H1 (cell line): Measurements from ENCODE around the gene MSI2. TPM values are rescaled to one million over a fixed set of nuclear protein-coding genes. Genes with fewer than 3 reads are reported as not detected.
A peak's percentile ranks its signal among the peaks of the same experiment; 100 is the strongest.

Experiments used
- CTCF ChIA-PET: fragments of 300-600 bp; sonication (Branson Sonifier 250); formaldehyde crosslinking; loops from one replicate; lab custom pipeline; 2021; ENCODE audit not compliant: partially characterized antibody; lab: Charles Lee
- POLR2A ChIA-PET: fragments of 300-600 bp; sonication (Branson Sonifier 250); formaldehyde crosslinking; loops from one replicate; lab custom pipeline; 2021; ENCODE audit warnings: inconsistent platforms; ENCODE audit not compliant: partially characterized antibody; lab: Charles Lee
- DNase-seq, 2 experiments: peaks; one replicate each; pipeline versions ENCODE4 v3.0.0 to v3.0.0-alpha.2; 2010 to 2022; ENCODE audit warnings: low spot score in 2 of 2, low read depth in 1 of 2, mixed read lengths in 1 of 2
- FAIRE-seq: peaks from 2 replicates; lab custom pipeline; 2011; peaks lifted over from hg19 to GRCh38; lab: Jason Lieb, UNC
- H2AFZ ChIP-seq: 2 replicates; pipeline ENCODE4 v1.8.1; 2012; ENCODE audit warnings: low read length, inconsistent platforms
- H2AK5ac ChIP-seq: 2 replicates; pipeline ENCODE4 v1.6.1; 2013; ENCODE audit warnings: low read depth, low read length
- H2BK120ac ChIP-seq: replicated peaks from 2 replicates; pipeline ENCODE3; 2013; ENCODE audit warnings: low read depth, low read length, inconsistent platforms
- H2BK12ac ChIP-seq: 2 replicates; pipeline ENCODE4 v1.6.1; 2013; ENCODE audit warnings: low read depth, low read length
- H2BK15ac ChIP-seq: 2 replicates; pipeline ENCODE4 v1.6.1; 2013; ENCODE audit warnings: low read length
- H2BK20ac ChIP-seq: 2 replicates; pipeline ENCODE4 v1.6.1; 2013; ENCODE audit warnings: low read length
- H2BK5ac ChIP-seq: 2 replicates; pipeline ENCODE4 v1.6.1; 2013; ENCODE audit warnings: low read depth, low read length
- H3K14ac ChIP-seq: 2 replicates; pipeline ENCODE4 v1.6.1; 2013; ENCODE audit warnings: inconsistent platforms; ENCODE audit not compliant: insufficient read length
- H3K18ac ChIP-seq: 2 replicates; pipeline ENCODE4 v1.6.1; 2013; ENCODE audit warnings: low read length; ENCODE audit errors: extremely low read depth
- H3K23ac ChIP-seq: 2 replicates; pipeline ENCODE4 v1.6.1; 2013; ENCODE audit warnings: inconsistent platforms; ENCODE audit not compliant: insufficient read length
- H3K23me2 ChIP-seq: 2 replicates; pipeline ENCODE4 v1.6.1; 2013; ENCODE audit warnings: low read depth, low read length
- H3K27ac ChIP-seq: 2 replicates; pipeline ENCODE4 v1.6.1; 2011; ENCODE audit warnings: low read depth, low read length, inconsistent platforms
- H3K27me3 ChIP-seq, 4 experiments: replicated peaks in 1 of 4; 1 replicate in 1 of 4; 2 replicates in 3 of 4; pipeline versions ENCODE4 v1.6.1 to v1.8.1; 2011 to 2013; ENCODE audit warnings: low read length in 3 of 4, mild to moderate bottlenecking in 3 of 4, inconsistent platforms in 2 of 4, mixed read lengths in 2 of 4, moderate library complexity in 1 of 4; ENCODE audit not compliant: control insufficient read depth in 3 of 4, insufficient read depth in 3 of 4; ENCODE audit errors: extremely low read depth in 1 of 4
- H3K36me3 ChIP-seq, 4 experiments: 2 replicates each; pipeline versions ENCODE4 v1.6.1 to v1.8.1; 2011 to 2013; ENCODE audit warnings: mild to moderate bottlenecking in 4 of 4, low read length in 3 of 4, moderate library complexity in 2 of 4, control low read depth in 1 of 4, inconsistent platforms in 1 of 4; ENCODE audit not compliant: insufficient read depth in 4 of 4, control insufficient read depth in 2 of 4
- H3K4ac ChIP-seq: replicated peaks from 2 replicates; pipeline ENCODE3; 2013; ENCODE audit warnings: low read length, low read depth, mixed read lengths, inconsistent platforms; ENCODE audit not compliant: insufficient read length
- H3K4me1 ChIP-seq, 4 experiments: replicated peaks in 1 of 4; 1 replicate in 1 of 4; 2 replicates in 3 of 4; pipeline versions ENCODE4 v1.6.1 to v1.8.1; 2011 to 2013; ENCODE audit warnings: low read length in 3 of 4, inconsistent platforms in 2 of 4, mixed read lengths in 1 of 4; ENCODE audit not compliant: insufficient read depth in 4 of 4, control insufficient read depth in 3 of 4
- H3K4me2 ChIP-seq, 2 experiments: 2 replicates each; pipeline versions ENCODE4 v1.6.1 to v1.8.1; 2011 to 2013; ENCODE audit warnings: low read depth in 2 of 2, low read length in 2 of 2, control low read depth in 1 of 2, inconsistent platforms in 1 of 2, mild to moderate bottlenecking in 1 of 2; ENCODE audit not compliant: insufficient read depth in 1 of 2
- H3K4me3 ChIP-seq, 4 experiments: fragments of 200-600, 300-600 bp in 1 of 4; sonication (generic), shearing (Covaris generic), sonication (Bioruptor Twin) in 1 of 4; 2 replicates each; pipeline versions ENCODE4 v1.5.1 to v1.8.1; 2011 to 2016; ENCODE audit warnings: low read length in 4 of 4, low read depth in 3 of 4, control low read depth in 2 of 4, inconsistent platforms in 2 of 4, mild to moderate bottlenecking in 2 of 4, mixed read lengths in 1 of 4, moderate library complexity in 1 of 4; ENCODE audit not compliant: insufficient read depth in 2 of 4; ENCODE audit errors: extremely low read depth in 1 of 4
- H3K56ac ChIP-seq: replicated peaks from 2 replicates; pipeline ENCODE3; 2013; ENCODE audit warnings: low read depth, mild to moderate bottlenecking, mixed read lengths, low read length, inconsistent platforms; ENCODE audit not compliant: insufficient read length
- H3K79me1 ChIP-seq: 2 replicates; pipeline ENCODE4 v1.6.1; 2013; ENCODE audit warnings: low read depth, low read length, control low read depth
- H3K79me2 ChIP-seq, 2 experiments: 2 replicates each; pipeline versions ENCODE4 v1.6.1 to v1.8.1; 2012 to 2013; ENCODE audit warnings: low read length in 2 of 2, mild to moderate bottlenecking in 2 of 2, inconsistent platforms in 1 of 2; ENCODE audit not compliant: insufficient read depth in 2 of 2, control insufficient read depth in 1 of 2
- H3K9ac ChIP-seq, 4 experiments: replicated peaks in 1 of 4; 1 replicate in 1 of 4; 2 replicates in 3 of 4; pipeline versions ENCODE4 v1.6.1 to v1.8.1; 2011 to 2013; ENCODE audit warnings: low read depth in 3 of 4, low read length in 3 of 4, control low read depth in 2 of 4, mild to moderate bottlenecking in 2 of 4, moderate library complexity in 2 of 4, inconsistent platforms in 1 of 4; ENCODE audit errors: extremely low read depth in 1 of 4
- H3K9me3 ChIP-seq, 2 experiments: 2 replicates each; pipeline versions ENCODE4 v1.6.1 to v1.8.1; 2012 to 2013; ENCODE audit warnings: mild to moderate bottlenecking in 2 of 2, moderate library complexity in 2 of 2, control low read depth in 1 of 2, inconsistent platforms in 1 of 2, low read depth in 1 of 2, low read length in 1 of 2, mixed read lengths in 1 of 2; ENCODE audit not compliant: insufficient read depth in 2 of 2
- H4K20me1 ChIP-seq, 2 experiments: replicated peaks in 1 of 2; 2 replicates each; pipeline versions ENCODE3 to v1.8.1; 2011 to 2013; ENCODE audit warnings: inconsistent platforms in 2 of 2, low read length in 2 of 2, mild to moderate bottlenecking in 1 of 2; ENCODE audit not compliant: insufficient read depth in 2 of 2, control insufficient read depth in 1 of 2
- H4K5ac ChIP-seq: 2 replicates; pipeline ENCODE4 v1.6.1; 2013; ENCODE audit warnings: low read length, low read depth, mixed read lengths, inconsistent platforms; ENCODE audit not compliant: insufficient read length
- H4K8ac ChIP-seq: 2 replicates; pipeline ENCODE4 v1.8.0; 2013; ENCODE audit warnings: mild to moderate bottlenecking, moderate library complexity, low read length, inconsistent platforms; ENCODE audit not compliant: insufficient read depth; ENCODE audit errors: extremely low read depth
- H4K91ac ChIP-seq: replicated peaks from 2 replicates; pipeline ENCODE3; 2013; ENCODE audit warnings: low read length, mixed read lengths, inconsistent platforms; ENCODE audit not compliant: insufficient read length
- HDAC6 ChIP-seq: IDR thresholded peaks from one replicate; pipeline ENCODE4 v1.7.1; 2012; ENCODE audit warnings: low read depth, mild to moderate bottlenecking, inconsistent platforms, low read length, moderate library complexity
- WGBS, 2 experiments: shearing (Covaris generic) in 1 of 2; methylation state at CpG; one replicate each; pipeline versions ENCODE4 v1.1.6 to v1.1.7; 2013 to 2015; ENCODE audit warnings: low lambda C conversion rate in 2 of 2, mixed read lengths in 2 of 2, inconsistent platforms in 1 of 2, low coverage in 1 of 2, missing lambda C conversion rate in 1 of 2; ENCODE audit not compliant: insufficient replicate concordance in 2 of 2, insufficient coverage in 1 of 2, insufficient read length in 1 of 2; ENCODE audit errors: extremely low coverage in 1 of 2, missing lambda C conversion rate in 1 of 2; 5-methylcytosine and 5-hydroxymethylcytosine counted together
- polyA plus RNA-seq, 7 experiments: library from polyadenylated mRNA; depleted of rRNA in 3 of 7; stranded (reverse) in 5 of 7; unstranded in 2 of 7; fragments of >200 nt in 5 of 7; fragments of 200-250 nt in 2 of 7; gene quantifications; 1 replicate in 5 of 7; 2 replicates in 1 of 7; 4 replicates in 1 of 7; pipeline versions ENCODE4 v1.2.1 to v1.2.3, GENCODE V29; 2011 to 2013; ENCODE audit warnings: missing spikeins in 2 of 7, mixed read lengths in 2 of 7
- total RNA-seq: library from RNA; stranded (reverse); fragmentation: NEBNext Ultra II Directional; extraction: Animal tissue kit (Norgen Biotek cat#: 25700); gene quantifications from 2 replicates; pipeline ENCODE4 v1.2.1, GENCODE V29; 2021

The MSI2 gene
- total and polyA plus RNA-seq, 2 of the 8 experiments (the other 6 are each of a cell fraction or from before 2014, with no cell fraction given), result 36.7 to 80.6 TPM

DNA sequence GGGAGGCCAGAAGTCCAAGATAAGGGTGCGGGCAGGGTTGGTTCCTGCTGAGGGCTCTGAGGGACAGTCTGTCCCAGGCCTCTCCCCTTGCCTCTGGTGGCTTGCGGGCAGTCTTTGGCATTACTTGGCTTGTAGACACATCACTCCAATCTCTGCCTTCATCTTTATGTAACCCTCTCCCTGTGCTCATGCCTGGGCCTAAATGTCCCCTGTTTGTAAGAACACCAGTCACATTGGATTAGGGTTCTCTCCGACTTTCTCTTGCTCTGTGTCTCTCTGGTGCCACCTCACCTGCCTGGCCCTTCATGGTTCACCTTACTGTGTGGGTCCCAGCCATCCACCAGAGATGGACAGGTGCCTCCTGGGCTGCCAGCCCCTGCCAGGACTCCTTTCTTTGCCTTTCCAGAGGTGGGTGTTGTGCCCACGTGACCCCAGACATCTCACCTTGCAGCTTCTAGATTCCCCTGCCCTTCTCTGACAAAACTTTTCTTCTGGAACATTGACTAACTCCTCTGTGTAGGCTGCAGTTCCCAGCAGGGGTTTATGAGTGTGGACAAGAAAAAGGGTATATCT, 205.8 kb downstream of the MSI2 start:
- Histone ChIP-seq H4K5ac (no peak overlapping the region), H4K20me1 (no peaks in the 10 kb centered on the region), H2BK5ac (0 out of 2 replicates have a peak overlapping the region, but pooled peaks have one; percentile 8), H3K4me2 (no peak overlapping the region), H2AFZ (no peak overlapping the region), H3K9ac (no peak overlapping the region), H3K23me2 (peaks cover 3% of the 10 kb centered on the region; the same call in 1 of the 2 replicates), H3K27me3 (no peaks in the 10 kb centered on the region), H3K4me3 (no peak overlapping the region), H2BK15ac (no peak overlapping the region), H3K14ac (no peak overlapping the region), H3K79me1 (no peaks in the 10 kb centered on the region; the same call in 1 of the 2 replicates), H2BK20ac (no peak overlapping the region), H2BK120ac (no peak overlapping the region), H3K27ac (no peak overlapping the region), H3K4me1 (peaks cover 4 to 18% (median 11%) of the 10 kb centered on the region in 4 experiments), H2BK12ac (no peak overlapping the region), H3K79me2 (peaks cover 0 to 13% of the 10 kb centered on the region in 2 experiments; a peak in 1 of 4 replicates), H3K18ac (no peak overlapping the region), H3K9me3 (no peaks in the 10 kb centered on the region), H3K4ac (no peak overlapping the region), H2AK5ac (no peak overlapping the region), H3K56ac (no peak overlapping the region), H4K91ac (no peak overlapping the region), H4K8ac (no peak overlapping the region), H3K23ac (no peak overlapping the region), H3K36me3 (no peaks in the 10 kb centered on the region)
- CTCF ChIA-PET, result interaction anchor here (1.5 to 2.6 kb wide), 2 partner anchors 10 to 21 kb away, joined by 6 to 16 read pairs; no protein-coding TSS in a partner anchor
- FAIRE-seq (no peak), DNase-seq (no peak)
- 97% methylated on average over 4 of the region's 4 CpGs; no CpG with 5 or more reads in 1 of the 2 experiments for WGBS, 2 experiments
- POLR2A ChIA-PET, result interaction anchor here (1.7 kb wide), 1 partner anchor 9 kb away, joined by 4 read pairs; no protein-coding TSS in a partner anchor
- no peak for TF ChIP-seq HDAC6
